NK-92 (cell line): ENCODE data around the gene TBXA2R.

Experiments
- DNase-seq: peaks from one replicate; lab custom pipeline; 2025; ENCODE audit not compliant: unreplicated experiment; lab: John Stamatoyannopoulos, UW

TBXA2R gene

DNA sequence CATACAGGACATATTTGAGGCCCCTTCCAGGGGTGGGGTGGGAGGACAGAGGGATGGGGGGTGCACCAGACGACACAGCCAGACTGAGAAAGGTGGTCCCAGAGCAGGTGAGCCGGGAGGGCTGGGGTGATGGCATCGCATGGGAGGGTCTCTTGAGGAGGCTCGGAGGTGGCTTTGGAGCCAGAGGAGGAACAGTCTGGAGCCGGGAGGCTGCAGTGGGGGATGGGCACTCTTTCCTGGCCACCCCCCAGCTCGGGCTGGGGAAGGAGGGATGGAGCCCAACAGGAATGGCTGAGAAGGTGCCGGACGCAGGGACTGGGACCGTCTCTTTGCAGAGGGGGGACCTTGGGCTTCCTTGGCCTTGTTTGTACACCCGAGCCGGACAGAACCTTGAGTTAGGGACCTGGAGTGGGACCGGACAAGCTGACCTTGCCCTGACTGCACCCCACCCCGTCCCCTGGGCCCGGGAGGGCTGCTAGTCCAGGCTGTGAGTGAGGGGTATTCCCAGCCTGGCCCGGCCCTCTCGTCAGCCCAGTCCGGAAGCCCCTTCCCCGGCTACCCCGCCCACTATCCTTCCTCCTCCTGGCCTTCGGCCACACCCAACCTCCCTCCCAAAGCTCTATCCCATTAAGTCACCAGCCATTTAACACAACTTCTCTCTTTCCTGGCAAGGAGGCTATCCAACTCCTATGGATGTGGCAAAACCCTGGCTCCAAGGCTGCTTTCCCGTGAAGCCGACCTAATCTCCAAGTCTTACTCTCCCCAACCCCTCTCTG lies 816 bp upstream of the TBXA2R start:
- DNase-seq, result no peak

DNA sequence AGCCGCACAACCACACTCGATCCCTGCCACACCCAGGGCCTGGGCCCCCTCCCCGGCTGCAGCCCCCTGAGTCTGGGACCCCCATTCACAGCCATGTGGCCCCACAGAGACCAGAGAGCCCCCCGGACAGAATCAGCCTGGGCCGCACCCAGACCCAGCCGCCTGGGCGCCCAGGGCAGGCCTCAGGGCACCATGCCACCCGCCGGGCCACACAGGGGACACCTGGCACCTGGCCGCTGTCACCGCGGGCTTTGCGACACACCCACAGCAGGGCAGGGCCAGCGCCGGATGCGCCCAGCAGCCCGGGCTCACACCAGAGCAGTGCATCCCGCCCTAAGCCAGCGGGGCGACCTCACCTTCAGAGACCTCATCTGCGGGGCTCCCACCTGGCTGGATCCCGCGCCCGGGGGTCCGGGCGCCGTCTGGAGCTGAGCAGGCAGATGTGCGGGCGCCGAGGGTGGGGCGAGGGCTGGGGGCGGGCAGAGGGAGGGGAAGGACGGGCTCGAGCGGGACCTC lies 443 bp downstream of the TBXA2R start:
- no peak for DNase-seq

DNA sequence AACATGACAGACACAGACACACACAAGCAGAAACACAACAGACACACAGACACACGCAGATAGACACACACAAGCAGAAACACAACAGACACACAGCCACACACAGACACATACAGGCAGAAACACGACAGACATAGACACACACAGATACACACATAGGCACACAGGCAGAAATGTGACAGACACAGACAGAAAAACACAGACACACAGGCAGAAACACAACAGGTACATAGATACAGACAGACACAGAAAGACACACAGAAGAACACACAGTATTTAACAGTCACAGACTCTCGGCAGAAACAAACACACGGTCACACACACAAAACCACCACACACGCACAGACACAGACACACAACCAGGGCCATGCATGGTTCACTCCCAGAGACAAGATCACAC lies 905 bp downstream of the TBXA2R start:
- DNase-seq, result no peak

DNA sequence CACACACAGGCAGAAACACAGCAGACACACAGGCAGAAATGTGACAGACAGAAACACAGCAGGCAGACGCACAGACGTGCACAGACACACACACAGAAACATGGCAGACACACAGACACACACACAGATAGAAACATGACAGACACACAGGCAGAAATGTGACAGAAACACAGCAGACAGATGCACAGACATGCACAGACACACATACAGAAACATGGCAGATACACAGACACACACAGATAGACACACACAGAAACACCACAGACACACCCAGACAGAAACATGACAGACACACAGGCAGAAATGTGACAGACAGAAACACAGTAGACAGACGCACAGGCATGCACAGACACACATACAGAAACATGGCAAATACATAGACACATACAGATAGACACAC lies 1.3 kb downstream of the TBXA2R start:
- DNase-seq, result no peak

DNA sequence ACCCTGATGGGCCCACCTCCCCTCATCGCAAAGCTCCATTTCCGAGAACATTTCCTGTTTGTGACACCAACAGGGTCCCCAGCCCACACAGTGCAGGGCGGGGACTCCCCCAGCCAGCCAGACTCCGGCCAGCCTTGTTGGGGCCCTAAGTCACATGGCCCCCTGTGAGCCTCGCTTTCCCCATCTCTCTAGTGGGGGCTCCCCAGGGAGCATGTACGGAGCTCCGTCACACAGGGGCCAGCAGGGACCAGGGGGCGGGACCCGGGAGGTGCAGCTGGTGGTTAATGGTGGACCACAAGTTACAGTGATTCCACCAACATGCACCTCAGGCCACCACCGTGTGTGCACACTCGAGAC lies 1.7 kb downstream of the TBXA2R start:
- no peak for DNase-seq

DNA sequence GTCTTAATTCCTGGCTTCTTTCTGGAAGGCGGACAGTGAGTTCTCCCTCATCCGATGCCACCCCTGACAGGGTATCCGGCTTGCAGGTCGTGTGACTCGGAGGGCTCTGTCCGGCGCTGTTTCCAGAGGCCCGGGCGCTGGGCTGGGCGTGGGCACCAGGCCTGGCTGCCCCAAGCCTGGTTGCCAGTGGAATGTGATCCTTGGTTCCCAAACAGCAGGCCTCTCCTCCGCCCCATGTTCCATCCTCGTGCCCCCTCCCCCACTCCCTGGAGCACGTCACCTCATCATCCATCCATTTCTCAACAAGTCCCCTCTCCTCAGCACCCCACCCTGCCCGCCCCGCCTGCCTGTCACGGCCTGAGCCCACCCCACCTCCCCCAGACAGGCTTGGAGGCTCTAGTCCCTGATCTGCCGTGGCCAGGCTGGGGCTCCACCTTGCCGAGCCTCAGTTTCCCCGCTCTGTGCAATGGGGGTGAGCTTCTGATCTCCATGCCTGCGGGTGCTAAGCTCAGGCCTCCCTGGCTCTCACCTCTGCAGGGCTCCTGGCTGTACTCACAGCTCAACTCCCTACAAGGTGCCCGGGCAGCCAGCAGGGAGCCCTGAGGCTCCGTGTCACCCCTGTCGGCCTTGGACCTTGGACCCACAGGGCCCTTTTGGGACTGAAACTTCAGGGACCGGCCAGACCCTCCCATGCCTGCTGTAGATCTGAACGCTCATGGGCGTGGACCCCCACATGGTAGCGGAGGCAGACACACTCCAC lies 2.3 kb downstream of the TBXA2R start:
- no peak for DNase-seq

DNA sequence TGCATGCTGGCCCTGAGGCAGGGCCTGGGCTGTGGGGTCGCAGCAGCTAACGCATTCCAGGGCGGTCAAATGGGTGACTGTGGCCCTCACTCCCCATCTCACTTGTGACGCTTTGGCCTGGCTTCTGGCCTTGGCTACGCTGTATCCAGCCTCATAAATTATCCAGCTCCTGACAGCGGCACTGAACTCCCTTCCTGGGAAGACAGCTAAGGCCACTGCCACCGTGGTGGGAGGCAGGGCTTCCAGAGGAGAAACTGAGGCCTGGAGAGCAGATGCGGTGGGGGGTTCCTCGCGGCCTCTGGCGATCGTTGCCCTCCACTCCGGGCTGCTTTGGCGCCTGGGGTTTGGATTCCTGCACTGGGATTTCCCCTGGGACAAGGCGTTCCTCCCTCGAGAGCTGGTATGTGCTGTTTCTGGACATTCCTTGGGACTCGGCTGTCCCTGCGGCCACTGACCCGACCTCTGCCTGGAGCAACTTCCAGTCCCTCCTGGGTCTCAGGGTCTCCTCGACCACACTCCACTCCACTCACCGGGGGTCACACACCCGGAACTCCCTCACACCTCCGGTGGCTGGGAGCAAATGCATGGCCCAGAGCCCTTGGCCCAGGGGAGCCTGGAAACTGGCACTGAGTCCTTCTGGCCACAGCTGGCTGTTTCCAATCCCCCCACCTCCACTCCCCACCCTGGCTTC lies 3.4 kb downstream of the TBXA2R start:
- DNase-seq, result no peak

DNA sequence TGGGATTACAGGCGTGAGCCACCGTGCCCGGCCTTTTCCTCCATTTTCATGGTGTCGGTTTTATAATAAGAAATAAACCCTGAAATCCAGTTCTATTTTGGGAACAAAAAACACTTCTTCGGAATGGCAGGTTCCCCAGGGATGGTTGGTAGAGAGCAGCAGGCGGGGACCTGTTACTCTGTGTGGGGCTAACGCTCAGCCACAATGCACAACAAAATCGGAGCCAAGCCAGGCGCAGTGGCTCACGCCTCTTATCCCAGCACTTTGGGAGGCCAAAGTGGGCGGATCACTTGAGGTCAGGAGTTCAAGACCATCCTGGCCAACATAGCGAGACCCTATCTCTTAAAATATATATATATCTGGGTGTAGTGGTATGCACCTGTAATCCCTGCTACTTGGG lies 5.7 kb downstream of the TBXA2R start:
- no peak for DNase-seq

DNA sequence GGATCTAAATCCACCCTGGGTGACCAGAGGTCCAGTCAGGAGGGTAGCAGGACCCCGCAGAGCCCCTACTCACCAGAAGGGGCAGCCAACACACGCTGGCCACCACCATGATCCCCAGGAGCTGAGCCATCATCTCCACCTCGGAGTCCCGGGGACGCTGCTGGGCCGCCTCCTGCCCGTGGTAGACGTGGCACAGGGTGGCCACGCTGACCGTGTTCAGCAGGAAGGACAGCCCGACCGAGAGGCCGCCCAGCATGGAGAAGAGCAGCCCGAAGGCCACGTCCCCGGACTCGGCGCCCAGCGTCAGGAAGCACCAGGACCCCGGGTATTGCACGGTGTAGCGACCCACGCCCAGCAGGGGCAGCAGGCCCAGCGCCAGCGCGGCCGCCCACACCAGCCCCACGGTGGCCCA lies 6.9 kb downstream of the TBXA2R start:
- DNase-seq, result no peak

DNA sequence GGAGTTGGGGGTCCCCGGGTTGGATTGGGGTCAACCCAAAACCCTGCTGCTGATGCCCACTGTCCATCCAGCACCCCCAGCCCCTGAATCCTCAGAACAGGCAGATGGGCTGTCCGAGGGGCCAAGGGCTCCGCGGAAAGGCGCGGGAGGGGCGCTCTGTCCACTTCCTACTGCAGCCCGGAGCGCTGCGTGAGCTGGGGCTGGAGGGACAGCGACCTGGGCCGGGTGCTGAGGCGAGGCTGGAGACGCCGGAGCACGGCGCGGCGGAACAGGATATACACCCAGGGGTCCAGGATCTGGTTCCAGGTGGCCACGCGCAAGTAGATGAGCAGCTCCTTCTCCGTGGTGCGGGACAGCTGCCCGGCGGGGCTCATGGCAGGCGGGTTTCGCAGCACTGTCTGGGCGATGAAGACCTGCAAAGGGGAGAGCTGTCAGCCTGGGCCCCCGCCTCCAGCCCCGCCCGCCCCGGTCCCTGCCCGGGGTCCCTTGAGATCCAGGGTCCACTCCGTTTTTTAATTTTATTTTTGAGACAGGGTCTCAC lies 11.1 kb downstream of the TBXA2R start:
- DNase-seq, result no peak

DNA sequence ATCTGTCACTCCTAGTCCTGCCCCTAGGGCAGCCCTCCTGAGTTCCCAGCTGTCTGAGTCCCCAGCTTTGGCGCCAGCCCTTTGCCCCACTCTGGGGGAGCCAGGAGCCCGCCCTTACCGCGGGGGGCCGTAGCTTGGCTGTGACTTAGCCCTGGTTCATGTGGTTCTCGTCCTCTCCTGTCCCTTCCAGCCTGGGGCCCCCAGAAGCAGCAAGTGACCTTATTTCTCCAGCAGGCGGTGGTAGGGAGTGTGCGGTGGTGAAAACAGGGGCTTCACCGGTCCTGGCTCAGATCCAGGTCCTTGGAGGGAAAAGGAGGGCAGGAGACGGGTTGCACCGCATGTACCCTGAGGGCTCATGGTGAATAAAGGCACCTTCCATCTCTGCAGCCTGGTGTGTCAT lies 13.5 kb downstream of the TBXA2R start:
- DNase-seq, result no peak

DNA sequence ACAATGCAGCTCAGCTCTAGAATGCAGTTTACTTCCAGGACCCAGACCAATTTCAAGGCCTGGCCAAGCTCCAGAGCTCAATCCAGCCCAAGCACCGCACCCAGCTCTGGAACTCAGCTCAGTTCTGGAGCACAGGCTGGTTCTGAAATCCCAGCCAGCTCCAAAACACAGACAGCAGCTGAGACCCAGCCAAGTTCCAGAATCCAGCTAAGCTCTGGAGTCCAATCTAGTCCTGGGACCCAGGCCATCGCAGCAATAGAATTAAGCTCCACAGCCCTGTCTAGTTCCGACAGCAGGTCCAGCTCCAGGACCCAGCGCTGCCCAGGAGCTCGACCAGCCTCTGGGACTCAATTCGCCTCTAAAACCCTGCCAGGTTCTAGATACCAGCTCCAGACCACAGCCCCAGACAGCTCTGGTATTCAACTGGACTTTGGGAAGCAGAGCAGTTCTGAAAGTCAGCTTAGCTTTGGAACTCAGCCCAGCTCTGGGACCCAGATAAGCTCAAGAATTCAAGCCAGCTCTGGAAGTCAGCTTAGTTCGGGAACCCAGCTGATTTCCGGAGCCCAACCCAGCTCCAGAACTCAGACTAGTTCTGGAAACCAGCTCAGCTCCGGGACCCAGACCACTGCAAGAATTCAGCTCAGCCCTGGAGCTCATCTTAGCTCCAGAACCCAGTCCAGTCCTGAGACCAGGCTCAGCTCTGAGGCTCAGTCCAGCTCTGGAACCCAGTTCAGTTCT lies 14.6 kb downstream of the TBXA2R start:
- no peak for DNase-seq

DNA sequence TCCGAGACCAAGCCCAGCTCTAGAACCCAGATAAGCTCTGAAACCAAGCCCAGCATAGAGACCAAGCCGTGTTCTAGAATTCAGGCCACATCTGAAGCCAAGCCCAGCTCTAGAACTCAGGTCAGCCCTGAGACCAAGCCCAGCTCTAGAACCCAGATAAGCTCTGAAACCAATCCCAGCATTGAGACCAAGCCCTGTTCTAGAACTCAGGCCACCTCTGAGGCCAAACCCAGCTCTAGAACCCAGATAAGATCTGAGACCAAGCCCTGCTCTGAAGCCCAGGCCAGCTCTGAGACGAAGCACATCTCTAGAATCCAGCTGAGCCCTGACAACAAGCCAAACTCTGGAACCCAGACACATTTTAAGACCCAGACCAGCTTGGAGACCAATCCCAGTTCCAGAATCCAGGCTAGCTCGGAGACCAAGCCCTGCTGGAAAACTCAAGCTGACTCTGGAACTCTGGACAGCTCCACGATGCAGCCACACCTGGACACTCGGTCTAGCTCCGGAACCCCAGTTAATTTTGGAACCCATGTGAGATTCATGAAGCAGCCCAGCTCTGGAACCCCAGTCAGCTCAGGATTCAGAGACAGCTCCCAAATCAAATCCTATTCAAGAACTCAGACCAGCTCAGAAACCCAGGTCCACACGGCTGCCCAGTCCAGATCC lies 15.6 kb downstream of the TBXA2R start:
- DNase-seq, result no peak

DNA sequence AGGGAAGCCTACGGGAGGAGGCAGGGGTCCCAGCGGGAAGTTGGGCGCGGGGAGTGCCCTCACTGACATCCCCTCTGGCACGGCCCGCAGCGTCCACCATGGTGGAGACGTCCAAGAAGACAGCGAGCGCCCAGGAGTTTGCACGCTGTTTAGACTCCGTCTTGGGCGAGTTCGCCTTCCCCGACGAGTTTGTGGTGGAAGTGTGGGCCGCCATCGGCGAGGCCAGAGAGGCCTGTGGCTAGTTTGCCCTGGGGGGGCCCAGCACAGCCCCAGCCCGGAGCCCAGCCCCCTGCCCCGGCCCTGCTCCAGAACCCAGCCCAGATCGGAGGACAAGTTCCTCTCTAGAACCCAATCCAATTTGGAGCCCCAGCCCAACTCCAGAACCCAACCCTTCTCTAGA lies 16.7 kb downstream of the TBXA2R start:
- DNase-seq, result no peak

DNA sequence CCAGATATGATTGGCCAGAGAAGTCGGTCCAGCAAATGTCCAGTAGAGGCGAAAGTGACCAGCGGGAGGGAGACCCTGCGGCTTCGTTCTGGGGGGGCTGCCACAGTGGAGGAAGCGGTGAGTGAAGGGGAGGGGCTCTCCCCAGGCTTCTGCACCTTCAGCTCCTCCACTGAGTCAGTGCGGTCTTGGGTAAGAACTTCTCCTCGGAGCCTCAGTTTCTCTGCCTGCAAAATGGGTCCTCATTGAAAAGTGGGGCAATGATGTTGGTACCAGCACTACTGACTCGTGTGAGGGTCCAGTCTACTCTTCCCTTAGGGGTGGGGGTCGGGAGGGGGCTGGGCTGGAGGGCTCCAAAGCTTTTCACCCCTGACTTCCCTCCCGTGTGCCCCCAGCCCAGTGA lies 17.2 kb downstream of the TBXA2R start:
- no peak for DNase-seq

DNA sequence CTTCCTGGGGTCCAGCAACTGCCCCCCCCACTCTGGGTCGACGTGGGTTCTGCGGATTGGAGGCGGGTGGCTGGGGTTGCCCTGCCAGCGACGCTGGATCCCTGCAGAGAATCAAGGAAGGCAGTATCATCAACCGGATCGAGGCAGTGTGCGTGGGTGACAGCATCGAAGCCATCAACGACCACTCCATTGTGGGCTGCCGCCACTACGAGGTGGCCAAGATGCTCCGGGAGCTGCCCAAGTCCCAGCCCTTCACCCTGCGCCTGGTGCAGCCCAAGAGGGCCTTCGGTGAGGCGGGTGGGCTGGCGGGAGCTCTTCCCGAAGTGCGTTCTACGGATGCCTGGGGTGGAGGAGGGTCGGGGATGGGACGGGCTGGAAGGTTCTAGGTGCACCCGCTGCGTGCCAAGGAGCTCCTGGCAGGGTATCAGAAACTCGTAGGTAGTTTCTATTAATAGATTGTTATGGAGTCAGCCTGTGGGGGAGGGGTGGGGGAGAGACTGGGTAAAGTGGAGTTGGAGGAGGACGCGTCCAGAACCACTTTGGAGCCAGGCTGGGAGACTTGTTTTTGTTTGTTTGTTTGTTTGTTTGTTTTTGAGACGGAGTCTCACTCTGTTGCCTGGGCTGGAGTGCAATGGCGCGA lies 19.8 kb downstream of the TBXA2R start:
- DNase-seq, result no peak

DNA sequence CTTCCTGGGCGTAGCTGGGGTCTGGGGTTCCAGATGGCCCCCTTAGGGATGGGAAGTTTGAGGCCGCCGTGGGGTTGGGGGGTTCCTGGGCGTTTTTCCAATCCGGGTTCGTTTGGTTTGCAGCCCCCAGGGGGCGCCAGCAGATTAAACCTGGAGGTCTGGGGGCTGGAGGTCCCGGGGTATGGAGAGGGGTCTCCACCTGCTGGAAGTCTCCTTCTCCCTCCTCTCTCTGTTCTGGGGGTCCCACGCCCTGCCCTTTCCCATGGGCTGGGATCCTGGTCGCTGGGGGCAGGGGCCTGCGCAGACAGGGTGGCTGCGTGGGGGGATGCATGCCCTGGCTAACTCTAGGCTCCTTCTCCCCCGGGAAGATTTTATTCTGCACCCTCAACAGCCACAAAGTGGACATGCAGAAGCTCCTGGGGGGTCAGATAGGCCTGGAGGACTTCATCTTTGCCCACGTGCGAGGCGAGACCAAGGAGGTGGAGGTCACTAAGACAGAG lies 20.5 kb downstream of the TBXA2R start:
- DNase-seq, result no peak

DNA sequence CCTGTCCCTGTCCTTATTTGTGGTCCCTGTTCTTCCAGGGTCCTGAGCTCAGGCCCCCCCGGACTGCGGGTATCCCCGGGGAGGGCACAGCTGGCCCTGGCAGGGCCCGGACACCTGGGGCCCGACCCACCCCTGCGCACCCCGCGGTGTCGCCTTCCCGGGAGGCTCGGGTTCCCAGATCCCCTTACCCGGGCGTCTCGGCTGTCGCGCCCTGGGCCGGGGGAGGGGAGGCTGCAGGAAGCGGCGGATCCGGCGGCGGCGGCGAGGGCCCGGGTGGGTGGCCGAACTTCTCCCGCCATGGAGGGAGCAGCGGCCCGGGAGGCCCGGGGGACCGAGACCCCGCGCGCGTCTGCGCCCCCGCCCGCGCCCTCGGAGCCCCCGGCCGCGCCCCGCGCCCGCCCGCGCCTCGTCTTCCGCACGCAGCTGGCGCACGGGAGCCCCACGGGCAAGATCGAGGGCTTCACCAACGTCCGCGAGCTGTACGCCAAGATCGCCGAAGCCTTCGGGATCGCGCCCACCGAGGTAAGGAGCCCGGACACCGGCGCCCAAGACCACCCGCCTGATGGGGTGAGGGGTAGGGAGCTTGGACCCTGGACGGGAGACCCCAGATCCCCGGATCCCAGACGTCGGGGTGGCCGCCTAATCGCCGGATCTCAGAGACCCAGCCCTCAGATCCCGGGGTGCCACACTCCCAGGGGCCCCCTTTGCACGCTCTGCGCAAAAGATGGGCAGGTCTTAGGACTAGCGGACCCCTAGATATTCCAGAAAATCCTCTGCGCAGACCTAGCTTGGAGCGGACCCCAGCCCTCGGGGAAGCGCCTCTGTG lies 21.2 kb downstream of the TBXA2R start, which contains the start of gene GIPC3:
GIPC3 (plus strand) TSS at position 178 of the 826 bp plus-strand sequence; CDS start at position 298, 120 bp downstream.
- DNase-seq, result no peak
